ENCODE measurements around the gene KRT78.

Gene KRT78

DNA sequence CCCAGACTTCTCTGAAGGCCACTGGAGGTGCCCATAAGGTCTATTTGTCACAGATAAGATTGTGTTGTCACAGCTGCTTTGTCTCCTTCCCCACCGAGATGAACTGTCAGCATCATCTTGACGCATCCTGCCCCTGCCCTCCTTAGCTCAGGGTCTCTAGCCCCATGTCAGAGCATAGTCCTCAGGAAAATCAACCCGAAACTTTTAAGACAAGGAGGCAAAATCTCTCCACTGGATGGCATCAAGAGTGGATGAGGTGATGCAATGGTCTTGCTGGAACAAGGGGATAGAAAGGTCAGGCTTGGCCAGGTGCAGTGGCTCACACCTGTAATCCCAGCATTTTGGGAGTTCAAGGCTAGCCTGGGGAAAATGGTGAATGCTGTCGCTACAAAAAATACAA, 22.8 kb downstream of the KRT78 start:
- DNase-seq (ENCODE audit: low read depth in 2 of 2) = no peak

DNA sequence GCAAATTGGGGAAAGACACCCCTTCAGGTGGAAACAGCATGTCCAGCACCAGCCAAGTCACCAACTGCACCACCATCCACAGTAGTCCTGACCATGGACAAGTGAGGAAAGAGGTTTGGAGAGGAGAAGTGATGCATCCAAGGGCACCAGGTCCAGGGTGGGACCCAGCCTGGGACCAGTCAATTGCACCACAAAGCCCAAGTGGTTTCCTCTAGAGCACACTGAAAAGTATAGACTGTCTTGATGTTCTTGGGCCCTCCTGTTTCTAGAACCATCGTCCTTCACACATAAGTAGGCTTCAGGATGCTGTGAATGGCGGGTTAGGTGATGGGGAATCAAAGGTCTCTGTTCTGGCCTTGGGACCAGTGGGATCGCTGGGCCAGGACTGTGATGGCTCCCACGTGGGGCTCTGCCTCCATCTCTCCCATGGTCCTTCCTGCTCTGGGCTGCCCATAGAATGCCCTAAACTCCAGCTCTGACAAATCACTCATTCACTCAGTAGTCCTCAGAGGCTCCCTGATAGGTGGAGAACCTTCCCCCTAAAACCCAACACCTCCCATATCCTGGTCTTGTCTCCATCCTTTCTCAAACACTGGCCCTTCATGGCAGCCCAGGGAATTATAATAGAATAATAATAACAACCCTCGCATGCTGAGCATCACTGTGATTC, 23.9 kb downstream of the KRT78 start:
- no peak for DNase-seq (ENCODE audit: low read depth in 2 of 2)

DNA sequence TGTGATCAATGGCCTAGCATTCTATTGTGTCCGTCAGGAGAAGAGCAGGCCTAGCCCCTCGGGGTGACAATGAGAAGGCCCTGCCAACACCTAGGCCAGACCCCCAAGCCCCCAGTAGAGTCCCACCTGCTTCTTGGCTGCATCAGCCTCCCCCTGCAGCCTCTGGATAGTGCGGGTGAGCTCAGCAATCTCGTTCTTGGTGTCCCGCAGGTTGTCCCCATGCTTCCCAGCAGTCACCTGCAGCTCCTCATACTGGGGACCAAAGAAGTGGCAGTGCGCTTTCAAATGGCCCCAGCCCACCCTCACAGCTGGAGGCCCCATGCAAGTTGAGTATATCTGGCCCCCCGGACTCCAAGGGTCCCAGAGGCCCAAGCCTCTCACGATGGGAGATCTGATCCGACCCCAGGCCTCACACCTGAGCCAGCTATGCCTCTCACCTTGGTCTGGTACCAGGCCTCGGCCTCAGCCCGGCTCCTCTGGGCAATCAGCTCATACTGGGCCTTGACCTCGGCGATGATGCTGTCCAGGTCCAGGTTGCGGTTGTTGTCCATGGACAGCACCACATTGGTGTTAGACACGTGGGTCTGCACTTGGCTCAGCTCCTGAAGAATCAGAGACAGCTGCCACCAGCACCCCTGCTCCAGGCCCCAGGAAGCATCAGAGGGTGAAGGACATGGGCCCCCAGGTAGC, 24.9 kb downstream of the KRT78 start:
- no peak for DNase-seq (ENCODE audit: low read depth in 2 of 2)

DNA sequence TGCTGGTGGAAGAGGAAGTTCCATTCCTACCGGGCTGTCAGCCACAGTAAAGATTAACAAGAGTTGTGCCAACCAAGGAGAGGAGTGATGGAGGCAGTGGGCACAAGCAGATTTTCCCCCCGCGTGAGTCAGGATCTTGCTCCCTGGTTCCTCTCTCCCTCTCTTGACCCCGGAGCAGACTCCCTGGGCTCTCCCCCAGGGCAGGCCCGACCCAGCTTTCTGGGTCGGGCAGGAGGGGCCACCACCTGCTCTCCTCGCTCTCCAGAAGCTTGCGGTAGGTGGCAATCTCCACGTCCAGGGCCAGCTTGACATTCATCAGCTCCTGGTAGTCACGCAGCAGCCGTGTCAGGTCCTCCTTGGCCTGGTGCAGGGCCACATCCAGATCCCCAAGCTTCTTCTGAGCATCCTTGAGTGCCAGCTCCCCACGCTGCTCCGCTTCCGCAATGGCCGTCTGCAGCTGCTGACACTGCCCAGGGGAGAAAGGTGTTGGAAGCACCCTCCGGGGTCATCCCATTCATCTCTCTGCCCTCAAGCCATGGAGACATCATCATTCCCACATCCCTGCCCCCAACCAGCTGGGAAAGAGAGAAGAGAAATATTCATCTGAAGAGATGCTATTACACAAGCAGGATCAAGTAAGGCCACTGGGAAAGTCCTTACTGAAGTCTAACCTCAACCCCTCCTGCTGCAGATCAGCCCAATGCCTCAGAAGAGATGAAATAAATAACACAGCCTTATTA, 25.9 kb downstream of the KRT78 start:
- no peak for DNase-seq (ENCODE audit: low read depth in 2 of 2)

DNA sequence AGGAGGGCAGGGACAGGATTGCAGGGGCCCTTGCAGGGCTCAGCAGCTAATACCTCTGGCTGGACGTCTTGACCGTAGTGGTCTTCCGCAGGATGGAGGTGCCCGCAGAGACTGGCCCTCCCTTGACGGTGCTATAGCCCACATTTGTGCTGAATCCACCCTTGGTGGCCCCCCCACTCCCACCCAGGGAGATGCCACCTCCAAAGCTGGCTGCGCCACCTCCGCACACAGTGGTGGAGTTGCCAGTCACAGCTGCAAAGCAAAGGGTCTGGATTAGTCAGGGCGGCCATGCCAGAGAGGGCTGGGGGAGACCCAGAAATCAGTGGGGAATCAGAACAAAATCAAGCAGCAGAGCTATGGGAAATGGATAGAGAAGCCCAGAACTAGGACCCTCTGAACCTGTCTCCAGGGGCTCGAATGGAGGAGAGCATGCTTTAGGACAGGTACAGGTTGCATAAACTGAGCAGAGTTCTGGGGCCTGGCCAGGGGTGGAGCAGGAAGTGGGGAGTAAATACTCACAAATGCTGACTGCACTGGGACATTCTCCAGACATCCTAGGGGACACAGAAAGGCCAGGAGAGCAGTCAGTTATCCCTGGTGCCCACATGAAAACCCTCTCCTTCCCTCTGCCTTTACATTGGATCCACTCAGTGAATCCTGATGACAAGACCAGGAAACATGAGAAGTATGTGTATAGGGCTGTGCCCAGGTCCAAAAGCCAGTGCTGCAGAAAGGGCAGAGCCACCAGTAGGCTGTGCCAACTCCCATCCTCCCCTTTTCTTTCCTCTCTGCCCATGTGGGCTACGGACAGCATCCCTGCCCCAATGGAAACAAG, 26.8 kb downstream of the KRT78 start:
- no peak for DNase-seq (ENCODE audit: low read depth in 2 of 2)

DNA sequence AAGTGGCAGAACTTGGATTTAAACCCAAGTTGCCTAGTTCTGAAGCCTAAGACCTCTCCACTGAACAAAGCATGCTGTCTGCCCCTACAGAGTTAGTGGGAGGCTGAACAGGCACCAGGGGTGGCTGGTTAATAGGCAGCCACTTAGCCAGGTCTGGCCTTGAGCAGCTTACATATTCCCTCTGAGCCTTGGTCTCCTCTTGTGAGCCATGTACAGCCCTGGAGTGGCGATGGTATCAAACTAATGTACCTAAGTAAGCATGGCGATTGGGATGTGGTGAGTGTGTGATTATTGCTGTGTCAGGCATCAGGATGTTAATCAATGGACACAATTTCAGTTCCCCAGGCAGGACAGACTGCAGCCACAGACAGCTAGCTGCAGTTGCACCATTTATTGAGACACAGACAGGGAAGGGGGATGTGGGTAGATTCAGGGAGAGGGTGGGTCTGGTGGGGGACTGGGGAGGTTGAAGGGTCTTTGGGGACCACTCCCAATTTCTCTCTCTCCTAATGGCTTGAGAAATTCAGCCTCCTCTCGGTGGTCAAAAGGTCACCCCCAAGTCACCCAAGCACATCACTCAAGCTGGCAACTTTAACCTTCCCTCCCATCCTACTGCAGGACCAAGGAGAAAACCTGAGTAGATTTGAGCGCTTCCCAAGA, 27.6 kb downstream of the KRT78 start:
- DNase-seq (ENCODE audit: low read depth in 2 of 2) = no peak

DNA sequence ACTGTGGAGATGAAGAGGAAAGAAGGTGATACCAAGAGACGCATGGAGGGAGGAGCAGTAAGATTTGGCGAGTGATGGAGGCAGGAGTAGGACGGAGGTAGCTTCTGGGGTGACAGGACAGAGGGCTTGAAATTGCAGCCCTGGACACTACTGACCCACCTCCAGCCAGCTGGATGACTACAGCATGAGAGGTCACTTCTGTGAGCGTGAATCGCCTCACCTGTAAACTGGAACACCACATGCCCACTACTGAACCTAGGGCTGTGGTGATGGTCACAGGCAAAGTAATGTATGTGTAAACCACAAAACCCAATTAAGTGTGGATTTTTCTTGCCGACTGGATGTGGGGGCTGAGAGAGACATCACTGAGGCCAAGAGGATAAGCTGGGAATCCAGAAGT, 28.3 kb downstream of the KRT78 start:
- DNase-seq (ENCODE audit: low read depth in 2 of 2) = no peak

DNA sequence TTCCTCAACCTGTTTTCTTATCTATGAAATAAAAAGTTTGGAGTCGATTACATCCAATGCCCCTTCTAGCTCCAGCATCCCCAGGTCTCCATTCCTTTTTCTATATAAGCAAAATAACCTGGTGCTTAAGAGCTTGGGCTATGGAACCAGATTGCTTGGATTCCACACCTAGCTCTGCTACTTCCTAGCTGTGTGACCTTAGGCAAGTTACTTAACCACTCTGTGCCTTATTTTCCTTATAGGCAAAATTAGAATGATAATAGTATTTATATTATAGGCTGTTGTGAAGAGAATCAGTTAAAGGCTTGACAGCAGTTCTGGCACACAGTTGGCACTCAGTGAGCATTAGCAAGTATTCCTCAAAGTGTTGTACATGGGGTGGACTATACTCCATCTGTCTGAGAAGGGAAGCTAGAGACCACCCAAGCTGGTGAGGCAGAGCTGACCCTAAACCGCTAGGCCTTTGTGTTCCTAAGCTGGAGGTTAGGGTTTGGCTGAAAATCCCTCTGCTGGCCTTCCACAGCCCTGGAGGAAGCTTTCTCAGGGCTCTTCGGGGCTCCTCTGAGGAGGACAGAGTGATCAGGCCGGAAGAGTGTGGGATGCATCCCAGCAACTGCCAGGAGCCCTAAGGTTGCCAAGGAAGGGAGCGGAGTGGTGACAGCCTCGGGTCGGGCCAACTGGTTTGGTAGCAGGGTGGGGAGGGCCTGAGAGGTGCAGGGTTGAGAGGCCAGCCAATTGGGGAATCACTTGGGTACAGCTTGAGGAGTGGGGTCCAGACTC, 28.9 kb downstream of the KRT78 start:
- no peak for DNase-seq (ENCODE audit: low read depth in 2 of 2)

DNA sequence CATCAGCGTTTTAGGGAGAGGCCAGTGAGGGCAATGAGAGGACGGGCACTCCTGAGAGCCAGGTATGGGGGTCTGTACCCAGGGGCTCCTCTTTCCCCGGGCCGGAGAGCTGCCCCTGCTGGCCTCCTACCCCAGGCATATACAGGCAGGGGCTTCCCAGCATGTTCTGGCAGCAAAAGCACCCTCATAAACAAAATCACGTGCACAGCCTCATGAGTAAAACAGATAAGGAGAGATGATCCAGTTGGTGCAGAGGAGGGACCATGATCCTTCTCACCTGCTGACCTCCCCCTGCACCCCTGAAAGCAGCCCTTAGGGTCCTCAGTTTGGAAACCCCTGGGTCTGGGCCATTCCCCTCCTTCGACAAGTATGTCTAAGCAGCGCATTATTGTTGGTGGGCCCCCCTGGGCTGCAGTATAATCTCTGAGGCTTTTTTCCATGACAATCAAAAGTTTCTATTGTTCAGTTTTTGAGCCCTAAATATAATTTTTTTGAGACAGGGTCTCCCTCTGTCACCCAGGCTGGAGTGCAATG, 29.8 kb downstream of the KRT78 start:
- no peak for DNase-seq (ENCODE audit: low read depth in 2 of 2)

DNA sequence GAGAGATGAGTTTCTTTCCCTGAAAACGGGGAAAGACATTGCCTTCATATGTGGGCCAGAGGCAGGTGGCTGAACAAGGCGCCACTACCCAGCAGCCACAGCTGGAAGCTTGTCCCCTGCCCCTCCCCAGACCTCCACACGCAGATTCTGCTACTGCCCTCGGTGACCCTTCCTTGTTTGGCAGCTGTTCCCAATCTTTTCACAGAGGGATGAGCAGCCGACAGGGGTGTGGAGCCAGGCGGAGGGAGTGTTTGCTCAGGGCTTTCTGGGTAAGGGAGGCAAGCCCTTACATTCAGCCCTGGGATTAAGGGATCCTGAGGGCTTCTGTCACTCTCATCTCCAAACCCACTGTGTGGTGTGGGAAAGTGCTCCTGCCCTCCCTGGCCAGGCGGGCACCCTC, 30.4 kb downstream of the KRT78 start:
- no peak for DNase-seq (ENCODE audit: low read depth in 2 of 2)

DNA sequence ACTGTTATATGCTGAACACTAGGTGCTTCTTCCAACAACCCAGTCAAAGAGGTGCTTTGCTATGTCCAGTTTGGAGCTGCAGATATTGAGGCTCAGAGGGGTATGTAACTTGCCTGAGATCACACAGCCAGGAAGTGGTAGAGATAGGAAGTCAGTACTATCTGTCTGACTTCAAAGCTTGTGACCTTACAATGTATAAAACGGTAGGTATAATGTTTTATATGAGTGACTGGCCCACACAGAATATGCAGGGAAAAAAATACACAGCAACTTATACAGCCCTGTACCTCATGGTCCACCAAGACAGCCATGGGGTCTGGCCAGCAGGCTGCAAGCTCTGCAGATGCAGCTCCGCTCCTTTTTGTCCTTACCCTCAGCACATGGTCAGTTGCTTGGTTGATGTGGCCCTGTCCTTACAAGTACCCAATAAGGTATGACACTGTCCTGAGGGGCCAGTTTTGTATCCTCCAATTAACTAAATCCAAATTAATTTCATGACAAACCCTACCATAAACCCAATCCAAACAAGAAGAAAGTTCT, 31.0 kb downstream of the KRT78 start:
- no peak for DNase-seq (ENCODE audit: low read depth in 2 of 2)

DNA sequence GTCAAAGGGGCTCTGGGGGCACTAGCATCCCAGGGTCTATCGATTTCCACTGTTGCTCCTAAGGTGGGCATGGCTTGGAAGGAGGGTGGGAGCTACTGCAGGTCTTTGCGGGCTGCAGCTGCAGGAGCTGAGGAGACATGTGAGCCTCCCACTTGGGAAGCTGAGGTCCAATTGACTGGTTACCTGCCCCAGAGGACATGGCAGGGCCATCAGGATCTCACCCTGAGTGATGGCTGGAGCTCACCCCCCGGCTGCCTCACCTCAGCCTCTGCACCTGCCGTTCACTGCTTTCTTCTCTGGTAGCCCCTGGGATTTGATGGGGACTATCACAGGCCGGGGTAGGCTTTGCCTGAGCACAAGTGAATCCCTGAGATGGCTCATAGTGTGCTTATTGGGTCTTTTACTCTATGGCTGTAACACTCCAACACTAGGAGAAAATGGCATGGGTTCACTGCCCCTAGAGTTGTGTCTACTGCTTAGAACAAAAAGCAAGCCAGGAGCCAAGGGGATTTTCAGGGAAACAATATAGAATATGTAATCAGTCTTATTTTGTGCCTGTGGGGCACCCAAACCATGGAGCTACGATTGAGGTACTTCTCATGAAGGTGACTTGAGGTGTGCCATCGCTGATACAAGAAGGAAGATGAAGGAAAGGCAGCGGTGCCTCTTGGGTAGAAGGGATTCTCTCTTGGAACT, 31.6 kb downstream of the KRT78 start:
- no peak for DNase-seq (ENCODE audit: low read depth in 2 of 2)

DNA sequence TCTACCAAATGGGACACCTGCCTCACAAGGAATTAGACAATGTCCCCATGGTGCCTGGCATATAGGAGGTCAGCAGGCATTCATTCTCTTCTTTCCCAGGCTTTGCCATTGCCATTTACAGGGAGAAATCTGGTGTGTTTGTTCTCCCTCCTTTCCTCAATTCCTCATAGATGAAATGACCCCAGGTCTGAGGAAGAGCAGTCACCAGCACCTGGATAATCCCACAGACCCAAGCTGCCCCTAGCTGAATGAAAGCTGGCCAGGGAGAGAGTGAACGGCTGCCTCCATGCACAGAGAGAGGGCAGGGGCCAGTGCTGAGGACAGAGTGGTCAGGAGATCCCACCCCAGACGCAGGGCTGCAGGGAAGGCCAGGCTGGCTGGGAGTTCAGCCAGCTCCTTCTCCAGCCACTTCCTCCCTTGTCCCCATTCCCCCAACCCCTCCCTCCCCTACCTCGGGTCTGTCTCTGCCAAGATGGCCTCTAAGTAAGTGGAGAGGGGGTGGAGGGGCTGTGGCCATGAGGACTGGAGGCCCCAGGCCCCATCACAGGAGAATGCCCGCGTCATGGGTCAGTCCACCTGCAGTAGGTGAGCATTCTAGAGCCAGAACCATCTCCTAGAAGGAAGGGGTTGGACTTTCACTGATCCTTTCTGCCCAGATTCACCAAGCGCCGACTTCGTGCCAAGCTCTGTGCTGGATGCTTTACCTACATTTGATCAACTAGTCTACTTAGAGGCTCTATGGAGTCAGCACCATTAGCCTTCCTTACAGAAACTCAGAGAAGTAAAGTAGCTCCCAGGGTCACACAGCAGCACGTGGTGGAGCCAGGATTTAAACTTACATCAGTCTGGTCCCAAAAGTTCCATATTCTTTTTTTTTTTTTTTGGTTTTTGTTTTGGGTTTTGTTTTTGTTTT, 32.9 kb downstream of the KRT78 start:
- no peak for DNase-seq (ENCODE audit: low read depth in 2 of 2)

DNA sequence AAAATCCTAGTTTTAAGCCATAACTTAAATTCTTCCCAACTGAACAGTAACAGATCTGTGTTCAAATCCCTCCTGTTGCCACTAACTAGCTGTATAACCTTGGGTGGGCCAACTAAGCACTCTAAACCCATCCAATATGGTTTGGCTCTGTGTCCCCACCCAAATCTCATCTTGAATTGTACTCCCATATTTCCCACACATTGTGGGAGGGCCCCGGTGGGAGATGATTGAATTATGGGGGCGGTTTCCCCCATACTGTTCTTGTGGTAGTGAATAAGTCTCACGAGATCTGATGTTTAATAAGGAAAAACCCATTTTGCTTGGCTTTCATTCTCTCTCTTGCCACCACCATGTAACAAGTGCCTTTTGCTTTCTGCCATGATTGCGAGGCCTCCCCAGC, 33.6 kb downstream of the KRT78 start:
- DNase-seq (ENCODE audit: low read depth in 2 of 2) = no peak

DNA sequence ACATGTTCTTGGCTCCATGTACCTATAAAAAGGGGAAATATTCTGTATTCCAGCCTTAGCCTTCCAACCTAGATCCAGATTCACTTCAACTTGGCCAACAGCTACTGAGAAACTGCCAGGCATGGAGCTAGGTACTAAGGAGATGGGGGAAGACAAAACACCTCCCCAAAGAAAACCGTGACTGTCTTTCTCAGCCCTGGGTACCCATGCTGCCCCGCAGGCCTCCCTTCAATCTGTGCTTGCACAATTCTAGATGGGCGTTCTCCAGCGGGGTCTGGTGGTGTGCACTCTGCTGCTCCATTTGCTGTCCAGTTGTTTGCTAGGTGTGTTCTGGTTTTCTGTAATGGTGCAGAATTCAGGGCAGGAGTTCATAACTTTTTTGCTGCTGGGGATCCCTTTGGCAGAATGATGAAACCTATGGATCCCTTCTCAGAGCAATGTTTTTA, 34.1 kb downstream of the KRT78 start:
- no peak for DNase-seq (ENCODE audit: low read depth in 2 of 2)

DNA sequence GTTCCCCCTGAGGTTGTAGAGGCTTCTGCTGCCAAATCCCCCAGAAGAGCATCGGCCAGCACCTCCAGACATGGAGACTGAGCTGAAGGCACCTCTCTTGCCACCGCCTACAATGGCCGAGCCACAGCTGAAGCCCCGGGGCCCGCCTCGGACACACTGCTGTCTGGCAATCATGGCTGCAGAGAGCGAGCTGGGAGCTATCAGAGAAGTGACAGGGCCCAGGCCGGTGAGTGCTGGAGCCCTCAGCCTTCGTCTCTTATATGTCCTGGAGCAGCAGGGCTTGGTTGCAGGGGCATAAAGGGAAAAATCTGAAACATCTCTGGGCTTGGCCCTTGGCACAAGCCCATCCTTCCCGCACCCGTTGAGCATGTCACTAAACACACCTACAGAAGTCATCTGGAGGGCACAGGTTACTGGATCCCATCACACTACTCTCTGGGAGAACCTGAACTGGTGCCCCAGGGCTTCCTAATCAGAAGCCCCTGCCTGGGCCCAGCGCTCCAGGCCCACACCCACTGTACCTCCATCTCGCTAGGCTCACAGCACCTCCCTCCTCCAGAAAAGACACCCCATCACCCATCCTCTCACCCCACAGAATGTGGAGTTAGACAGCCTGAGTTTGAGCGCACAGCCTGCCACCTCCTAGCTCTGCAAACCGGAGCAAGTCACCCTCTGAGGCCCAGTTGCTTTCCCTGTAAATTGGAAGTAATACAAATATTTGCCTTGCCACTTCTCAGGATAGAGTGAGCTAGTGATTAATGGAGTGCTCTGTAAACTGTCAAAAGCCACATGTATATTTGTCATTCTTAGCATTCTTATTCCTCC, 34.7 kb downstream of the KRT78 start, which contains the start of gene KRT4:
TSS of gene KRT4 (minus strand) at position 232 of the 825 bp plus-strand sequence. CDS start at position 174, 58 bp downstream.
- DNase-seq (ENCODE audit: low read depth in 2 of 2) = no peak

DNA sequence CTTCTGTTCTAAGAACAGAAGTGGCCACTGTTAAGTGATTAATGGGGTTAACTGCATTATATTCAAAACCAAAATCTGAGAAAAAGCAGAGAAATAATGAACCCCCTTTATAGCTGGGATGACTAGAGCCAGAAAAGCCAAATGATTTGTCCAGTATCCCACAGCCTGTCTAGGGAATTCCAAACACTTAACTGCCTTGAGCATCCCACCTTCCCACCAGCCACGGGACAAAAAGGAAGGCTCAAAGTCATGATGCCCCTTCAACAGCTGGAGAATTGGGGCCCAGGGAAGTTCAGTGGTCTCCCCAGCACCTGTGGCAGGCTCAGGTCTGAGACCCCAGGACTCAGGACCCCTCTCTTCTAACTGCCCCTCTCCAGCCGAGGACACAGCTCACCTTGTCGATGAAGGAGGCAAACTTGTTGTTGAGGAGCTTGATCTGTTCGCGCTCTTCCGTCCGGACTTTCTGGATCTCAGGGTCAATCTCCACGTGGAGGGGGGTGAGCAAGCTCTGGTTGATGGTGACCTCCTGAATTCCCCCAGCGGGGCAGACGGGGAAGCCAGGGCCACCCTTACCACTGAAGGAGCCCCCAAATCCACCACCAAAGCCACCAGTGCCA, 35.5 kb downstream of the KRT78 start:
- no peak for DNase-seq (ENCODE audit: low read depth in 2 of 2)
